Cardiac fibroblast (primary cell): ENCODE measurements around the gene LGALS7.

Experiments used
- DNase-seq, 2 donors: peaks; one replicate each; pipeline versions ENCODE4 v3.0.0 to v3.0.0-alpha.2; 2010; ENCODE audit warnings: low read depth in 2 of 2
- H3K4me3 ChIP-seq, 2 donors: replicated peaks in 1 of 2; 1 replicate in 1 of 2; 2 replicates in 1 of 2; pipeline ENCODE4 v1.5.1; 2011; ENCODE audit warnings: low read depth in 2 of 2, low read length in 2 of 2, mild to moderate bottlenecking in 2 of 2, moderate library complexity in 1 of 2
- CTCF ChIP-seq: IDR thresholded peaks from one replicate; pipeline ENCODE4 v1.5.1; 2011; ENCODE audit warnings: low read depth, mild to moderate bottlenecking, low read length, inconsistent platforms

LGALS7 gene

GRCh38 chr19:38742906-38743305 lies 30.4 kb downstream of the LGALS7 start:
- no peak for DNase-seq
- H3K4me3 ChIP-seq: no peak overlapping the region
- no peak for TF ChIP-seq CTCF

- H3K4me3 ChIP-seq: no peak overlapping the region
- no peak for DNase-seq
- TF ChIP-seq CTCF: no peak
Observed at GRCh38 chr19:38742296-38742695, 31.0 kb downstream of the LGALS7 start.

- TF ChIP-seq CTCF: no peak
- no peak overlapping the region for H3K4me3 ChIP-seq
- DNase-seq: no peak
Observed at GRCh38 chr19:38741670-38742069, 31.6 kb downstream of the LGALS7 start.

- H3K4me3 ChIP-seq: no peak overlapping the region
- DNase-seq: no peak
- TF ChIP-seq CTCF: no peak
Observed at GRCh38 chr19:38740932-38741331, 32.4 kb downstream of the LGALS7 start.

GRCh38 chr19:38740257-38740592 lies 33.1 kb downstream of the LGALS7 start:
- TF ChIP-seq CTCF: no peak
- H3K4me3 ChIP-seq: no peak overlapping the region
- DNase-seq: no peak

GRCh38 chr19:38739440-38740256 lies 33.7 kb downstream of the LGALS7 start:
- TF ChIP-seq CTCF: no peak
- no peak overlapping the region for H3K4me3 ChIP-seq
- DNase-seq: no peak
